Stimulated activated CD4-positive, alpha-beta T cell treated with anti-CD3 and anti-CD28 coated beads, Interleukin-4, amount 100 ng/mL, for 48 hours (primary cell): ENCODE results near the gene DCDC2B.

Experiments
- DNase-seq, 2 donors: peaks; one replicate each; pipeline ENCODE4 v3.0.0-alpha.2; 2020; ENCODE audit warnings: low read depth in 2 of 2

DCDC2B gene

GRCh38 chr1:32195972-32196823 is 12.7 kb upstream of the DCDC2B start:
- no peak for DNase-seq

- no peak for DNase-seq
Observed at GRCh38 chr1:32197074-32197473, 11.8 kb upstream of the DCDC2B start.

GRCh38 chr1:32197837-32198236 is 11.1 kb upstream of the DCDC2B start:
- DNase-seq = no peak

- no peak for DNase-seq
Observed at GRCh38 chr1:32198237-32199042, 10.4 kb upstream of the DCDC2B start.

GRCh38 chr1:32199043-32199716 is 9.7 kb upstream of the DCDC2B start:
- no peak for DNase-seq

GRCh38 chr1:32199717-32200072 is 9.2 kb upstream of the DCDC2B start:
- no peak for DNase-seq

GRCh38 chr1:32200226-32201010 is 8.5 kb upstream of the DCDC2B start, which contains the start of gene CCDC28B:
Gene CCDC28B, plus strand, starts transcription at chr1:32200595. Its CDS starts 1,341 bp downstream, at chr1:32201936.
- DNase-seq = no peak

- DNase-seq = peak; percentile 70 to 77
Observed at GRCh38 chr1:32201011-32201855, 7.7 kb upstream of the DCDC2B start.

- no peak for DNase-seq
Observed at GRCh38 chr1:32204943-32205361, 3.9 kb upstream of the DCDC2B start.

GRCh38 chr1:32205401-32206370 is 3.2 kb upstream of the DCDC2B start, which contains the start of gene IQCC:
Gene IQCC, plus strand, starts transcription at chr1:32205671. Its CDS starts 11 bp downstream, at chr1:32205682.
- peak; percentile 77 to 82 for DNase-seq

- no peak for DNase-seq
Observed at GRCh38 chr1:32208469-32208868, 420 bp upstream of the DCDC2B start.

GRCh38 chr1:32215629-32216480 is 7.0 kb downstream of the DCDC2B start:
- peak in 1 of 2 donors; percentile 54 for DNase-seq

- DNase-seq = no peak
Observed at GRCh38 chr1:32216566-32216965, 7.7 kb downstream of the DCDC2B start.

GRCh38 chr1:32219022-32219421 is 10.1 kb downstream of the DCDC2B start:
- DNase-seq = no peak

- DNase-seq = no peak
Observed at GRCh38 chr1:32220746-32221580, 12.1 kb downstream of the DCDC2B start.

GRCh38 chr1:32221581-32221979 is 12.7 kb downstream of the DCDC2B start:
- DNase-seq = no peak
